WTC11 (cell line): ENCODE data around the gene COPS7A.

Experiments
- CTCF ChIP-seq: fragments of 200-600 bp; IDR thresholded peaks from 2 replicates; pipeline ENCODE4 v1.8.0; 2022; ENCODE audit warnings: antibody characterized with exemption
- HMGXB4 ChIP-seq: sonication (generic); formaldehyde crosslinking; IDR thresholded peaks from 2 replicates; pipeline ENCODE4 v1.8.1; 2023; ENCODE audit warnings: mild to moderate bottlenecking, moderate library complexity, missing genetic modification reagents
- RELA ChIP-seq: sonication (generic); formaldehyde crosslinking; IDR thresholded peaks from 2 replicates; pipeline ENCODE4 v1.8.1; 2022; ENCODE audit warnings: missing genetic modification reagents, mild to moderate bottlenecking, borderline replicate concordance
- SMAD3 ChIP-seq: sonication (generic); formaldehyde crosslinking; IDR thresholded peaks from 2 replicates; pipeline ENCODE4 v1.8.0; 2022; ENCODE audit warnings: missing genetic modification reagents, mild to moderate bottlenecking, borderline replicate concordance
- TEAD1 ChIP-seq: sonication (generic); formaldehyde crosslinking; IDR thresholded peaks from 2 replicates; pipeline ENCODE4 v1.8.0; 2022; ENCODE audit warnings: mild to moderate bottlenecking, missing genetic modification reagents

DNA sequence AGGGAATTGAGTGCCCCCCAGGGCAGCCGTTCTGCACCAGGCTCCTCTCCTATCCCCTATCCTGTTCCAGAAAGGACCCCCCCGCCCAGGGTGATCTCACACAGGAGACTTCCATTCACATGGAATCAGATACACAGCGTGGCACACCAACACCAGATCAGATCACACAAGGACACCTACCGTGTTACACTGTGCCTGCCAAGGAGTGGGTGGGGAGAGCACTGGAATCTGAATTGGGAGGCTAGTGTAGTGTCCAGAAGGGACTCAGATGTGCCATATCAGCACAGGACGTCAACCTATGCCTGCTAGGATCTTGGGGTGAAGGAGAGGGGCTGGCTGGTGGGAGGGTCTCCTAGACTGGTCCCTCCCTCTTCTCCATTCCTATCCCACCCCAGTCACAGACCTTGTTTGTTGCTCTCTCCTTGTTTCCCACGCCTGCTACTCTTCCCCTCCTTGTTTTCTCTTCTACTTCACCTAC, 44.6 kb downstream of the COPS7A start:
- no peak for TF ChIP-seq HMGXB4 (CRISPR knock-in tag)
- no peak for TF ChIP-seq CTCF
- TF ChIP-seq RELA, result no peak
- TF ChIP-seq TEAD1 (CRISPR knock-in tag), result no peak; the same call in 1 of the 2 replicates
- no peak for TF ChIP-seq SMAD3 (CRISPR knock-in tag)
